Measurements from ENCODE around the gene ARPC1B. TPM values are rescaled to one million over a fixed set of nuclear protein-coding genes. Genes with fewer than 3 reads are reported as not detected.

Gene ARPC1B
- total RNA-seq, 4 donors from 2014 or later: 214 to 273 (median 228) TPM

DNA sequence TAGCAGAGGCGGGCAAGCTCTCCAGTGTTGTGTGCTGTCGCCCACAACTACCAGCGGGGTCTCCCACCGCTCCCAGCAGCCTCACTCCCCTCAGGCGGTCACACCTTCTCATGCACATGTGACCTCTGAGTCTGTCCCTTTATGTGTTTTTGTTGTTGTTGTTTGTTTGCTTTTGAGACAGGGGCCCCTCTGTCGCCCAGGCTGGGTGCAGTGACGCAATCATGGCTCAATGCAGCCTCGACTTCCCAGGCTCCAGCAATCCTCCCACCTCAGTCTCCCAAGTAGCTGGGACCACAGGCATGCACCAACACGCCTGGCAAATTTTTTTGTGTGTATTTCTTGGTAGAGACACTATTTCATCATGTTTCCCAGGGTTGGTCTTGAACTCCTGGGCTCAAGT, 65.7 kb downstream of the ARPC1B start:
- no peak for DNase-seq
- H3K9me3 ChIP-seq: no peaks in the 10 kb centered on the region
- no peak for TF ChIP-seq POLR2A (IDR thresholded peaks at IDR 0.05)
- TF ChIP-seq, protein P1, sequence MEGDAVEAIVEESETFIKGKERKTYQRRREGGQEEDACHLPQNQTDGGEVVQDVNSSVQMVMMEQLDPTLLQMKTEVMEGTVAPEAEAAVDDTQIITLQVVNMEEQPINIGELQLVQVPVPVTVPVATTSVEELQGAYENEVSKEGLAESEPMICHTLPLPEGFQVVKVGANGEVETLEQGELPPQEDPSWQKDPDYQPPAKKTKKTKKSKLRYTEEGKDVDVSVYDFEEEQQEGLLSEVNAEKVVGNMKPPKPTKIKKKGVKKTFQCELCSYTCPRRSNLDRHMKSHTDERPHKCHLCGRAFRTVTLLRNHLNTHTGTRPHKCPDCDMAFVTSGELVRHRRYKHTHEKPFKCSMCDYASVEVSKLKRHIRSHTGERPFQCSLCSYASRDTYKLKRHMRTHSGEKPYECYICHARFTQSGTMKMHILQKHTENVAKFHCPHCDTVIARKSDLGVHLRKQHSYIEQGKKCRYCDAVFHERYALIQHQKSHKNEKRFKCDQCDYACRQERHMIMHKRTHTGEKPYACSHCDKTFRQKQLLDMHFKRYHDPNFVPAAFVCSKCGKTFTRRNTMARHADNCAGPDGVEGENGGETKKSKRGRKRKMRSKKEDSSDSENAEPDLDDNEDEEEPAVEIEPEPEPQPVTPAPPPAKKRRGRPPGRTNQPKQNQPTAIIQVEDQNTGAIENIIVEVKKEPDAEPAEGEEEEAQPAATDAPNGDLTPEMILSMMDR (IDR thresholded peaks at IDR 0.05): no peak
- H3K4me3 ChIP-seq (replicated peaks in 1 of 3): no peak overlapping the region
- intact Hi-C loops (cut with DNase I): no loop called here
- WGBS, 2 donors: 73 to 80% methylated on average over 9 of the region's 9 CpGs
- no peaks in the 10 kb centered on the region for H3K27me3 ChIP-seq
- H3K4me1 ChIP-seq: peaks cover 15 to 16% of the 10 kb centered on the region in 2 donors
- peaks cover 3 to 6% of the 10 kb centered on the region in 2 donors for H3K36me3 ChIP-seq
- H3K27ac ChIP-seq: no peak overlapping the region

Other genes starting within 250 kb of the ARPC1B start
- 10 to 100 TPM; 13.9 to 20.6 (median 16.7) TPM for gene SMURF1, start 230.6 kb upstream of the ARPC1B start, total RNA-seq
- gene KPNA7, start 166.6 kb upstream of the ARPC1B start, total RNA-seq: not detected
- gene MYH16, start 101.9 kb upstream of the ARPC1B start, total RNA-seq: not detected
- 100 to 1,000 TPM; 120 to 183 (median 147) TPM for gene ARPC1A, start 48.8 kb upstream of the ARPC1B start, total RNA-seq
- 100 to 1,000 TPM in 2 of 4 donors, 10 to 100 TPM in 2; 73.9 to 112 (median 93.2) TPM for gene PDAP1, start 33.9 kb downstream of the ARPC1B start, total RNA-seq
- gene BUD31, start 34.2 kb downstream of the ARPC1B start, total RNA-seq: 10 to 100 TPM; 41.9 to 89.1 (median 65.4) TPM
- gene PTCD1, start 64.1 kb downstream of the ARPC1B start, total RNA-seq: 1 to 10 TPM; 5.4 to 9.6 (median 8.2) TPM
- 10 to 100 TPM; 30.6 to 33.1 (median 32.7) TPM for gene CPSF4, start 64.2 kb downstream of the ARPC1B start, total RNA-seq
- 1,000 to 10,000 TPM in 1 of 4 donors, 100 to 1,000 TPM in 3; 160 to 1,370 (median 678) TPM for gene ATP5MF, start 91.4 kb downstream of the ARPC1B start, total RNA-seq
- gene ZNF789, start 98.2 kb downstream of the ARPC1B start, total RNA-seq: 10 to 100 TPM in 3 of 4 donors, 1 to 10 TPM in 1; 9.8 to 14.5 (median 11.4) TPM
- 10 to 100 TPM; 39.5 to 61.4 (median 46.1) TPM for gene ZNF394, start 125.6 kb downstream of the ARPC1B start, total RNA-seq
- gene ZKSCAN5, start 129.9 kb downstream of the ARPC1B start, total RNA-seq: 10 to 100 TPM in 2 of 4 donors, 1 to 10 TPM in 2; 8.7 to 14.1 (median 9.7) TPM
- 10 to 100 TPM in 1 of 4 donors, 1 to 10 TPM in 3; 4.4 to 10.6 (median 7.4) TPM for gene FAM200A, start 177.4 kb downstream of the ARPC1B start, total RNA-seq
- 100 to 1,000 TPM; 113 to 144 (median 118) TPM for gene ZNF655, start 183.9 kb downstream of the ARPC1B start, total RNA-seq
- 1 to 10 TPM; 1.1 to 3.2 (median 2.3) TPM for gene TMEM225B, start 223.5 kb downstream of the ARPC1B start, total RNA-seq
- 10 to 100 TPM; 17.5 to 32.4 (median 23.8) TPM for gene ZSCAN25, start 242.2 kb downstream of the ARPC1B start, total RNA-seq

All from thyroid gland (tissue), 4 donors.